CD4-positive, alpha-beta T cell (primary cell): ENCODE results near the gene LRRN1. TPM values are rescaled to one million over a fixed set of nuclear protein-coding genes. Genes with fewer than 3 reads are reported as not detected.

Experiments used
- ATAC-seq: fragments of 200-7000 bp; cut with Tn5 transposase; one replicate; pipeline ENCODE4 v1.10.0; 2022; ENCODE audit warnings: mild to moderate bottlenecking; ENCODE audit not compliant: poor library complexity
- CTCF ChIA-PET: fragments of 350-600 bp; sonication (Branson Sonifier 250); formaldehyde crosslinking; loops from one replicate; lab custom pipeline; 2021; ENCODE audit warnings: antibody characterized with exemption, inconsistent platforms; lab: Charles Lee
- POLR2A ChIA-PET: fragments of 350-600 bp; sonication (Branson Sonifier 250); formaldehyde crosslinking; loops from one replicate; lab custom pipeline; 2021; ENCODE audit warnings: antibody characterized with exemption, inconsistent platforms; lab: Charles Lee
- DNase-seq, 14 experiments: peaks; one replicate each; pipeline ENCODE4 v3.0.0-alpha.2; 2013 to 2020; ENCODE audit warnings: mixed read lengths in 2 of 14
- H3K27ac ChIP-seq, 2 donors: one replicate each; pipeline versions ENCODE4 v1.5.1 to v1.7.0; 2013; ENCODE audit warnings: low read length in 2 of 2, low read depth in 1 of 2, mild to moderate bottlenecking in 1 of 2
- H3K27me3 ChIP-seq, 2 experiments: 1 replicate in 1 of 2; 2 replicates in 1 of 2; pipeline versions ENCODE4 v1.6.1 to v1.7.0; 2013; ENCODE audit warnings: low read length in 2 of 2, control low read depth in 1 of 2, mild to moderate bottlenecking in 1 of 2, moderate library complexity in 1 of 2; ENCODE audit not compliant: insufficient read depth in 2 of 2, control insufficient read depth in 1 of 2
- H3K36me3 ChIP-seq: one replicate; pipeline ENCODE4 v1.6.1; 2013; ENCODE audit warnings: low read length, control low read depth; ENCODE audit not compliant: insufficient read depth
- H3K4me1 ChIP-seq: one replicate; pipeline ENCODE4 v1.6.1; 2013; ENCODE audit warnings: low read length, control low read depth; ENCODE audit not compliant: insufficient read depth
- H3K4me3 ChIP-seq: one replicate; pipeline ENCODE4 v1.5.1; 2013; ENCODE audit warnings: mild to moderate bottlenecking, low read length, moderate library complexity
- H3K9me3 ChIP-seq, 2 experiments: 1 replicate in 1 of 2; 2 replicates in 1 of 2; pipeline versions ENCODE4 v1.6.1 to v1.7.0; 2013; ENCODE audit warnings: low read length in 2 of 2, mild to moderate bottlenecking in 2 of 2, control low read depth in 1 of 2, moderate library complexity in 1 of 2; ENCODE audit not compliant: control insufficient read depth in 1 of 2, insufficient read depth in 1 of 2
- H3K27ac Mint-ChIP-seq: one replicate; pipeline ENCODE4 v1.8.0; 2020; ENCODE audit warnings: mixed read lengths
- H3K27me3 Mint-ChIP-seq: one replicate; pipeline ENCODE4 v1.8.0; 2021; ENCODE audit warnings: mixed read lengths
- H3K36me3 Mint-ChIP-seq: one replicate; pipeline ENCODE4 v1.8.0; 2021; ENCODE audit warnings: low read depth, mixed read lengths
- H3K4me1 Mint-ChIP-seq: one replicate; pipeline ENCODE4 v1.8.0; 2021; ENCODE audit warnings: low read depth, mixed read lengths
- H3K4me3 Mint-ChIP-seq: one replicate; pipeline ENCODE4 v1.8.0; 2020; ENCODE audit warnings: mild to moderate bottlenecking, mixed read lengths
- H3K9me3 Mint-ChIP-seq: one replicate; pipeline ENCODE4 v1.8.0; 2020; ENCODE audit warnings: mixed read lengths
- CTCF ChIP-seq: fragments of 200-600 bp; IDR thresholded peaks from one replicate; pipeline ENCODE4 v1.8.0; 2022; ENCODE audit warnings: antibody characterized with exemption, mild to moderate bottlenecking
- intact Hi-C, 2 experiments: fragments of 100-400 bp; cut with DNase I in 1 of 2; cut with micrococcal nuclease in 1 of 2; formaldehyde crosslinking; loops; one replicate each; pipeline versions ENCODE4 v1.15.1 to v1.9.0; 2023 to 2025; cut with DNase I, micrococcal nuclease
- total RNA-seq, 174 experiments: library from RNA in 2 of 174; stranded (reverse) in 2 of 174; gene quantifications; one replicate each; pipeline ENCODE4 v1.2.3 and lab custom pipeline; 2021 to 2026

Gene LRRN1
- total RNA-seq, 2 experiments from 2014 or later, result 0.20 TPM; not detected in 1

- H3K27me3 Mint-ChIP-seq, result no peaks in the 10 kb centered on the region
- ChIA-PET POLR2A (no interaction called here), CTCF (no interaction called here)
- no peak overlapping the region for H3K4me3 Mint-ChIP-seq
- H3K27me3 ChIP-seq, result no peaks in the 10 kb centered on the region
- no peak overlapping the region for H3K27ac ChIP-seq
- H3K4me1 ChIP-seq, result no peaks in the 10 kb centered on the region
- no peak overlapping the region for H3K27ac Mint-ChIP-seq
- H3K36me3 Mint-ChIP-seq, result no peaks in the 10 kb centered on the region
- no peak for DNase-seq
- intact Hi-C loops, result no loop called here
- H3K9me3 ChIP-seq, result peaks cover 0 to 6% of the 10 kb centered on the region in 2 experiments
- no peaks in the 10 kb centered on the region for H3K36me3 ChIP-seq
- peaks cover 7% of the 10 kb centered on the region for H3K9me3 Mint-ChIP-seq
- ATAC-seq, result no peak
- H3K4me1 Mint-ChIP-seq, result no peaks in the 10 kb centered on the region
- no peak overlapping the region for H3K4me3 ChIP-seq
- TF ChIP-seq CTCF, result no peak
Observed at GRCh38 chr3:3778216-3778615, 21.0 kb upstream of the LRRN1 start.

- TF ChIP-seq CTCF, result no peak
- Histone ChIP-seq H3K4me1 (no peaks in the 10 kb centered on the region), H3K27ac (no peak overlapping the region), H3K9me3 (peaks cover 0 to 6% of the 10 kb centered on the region in 2 experiments), H3K27me3 (no peaks in the 10 kb centered on the region), H3K36me3 (no peaks in the 10 kb centered on the region), H3K4me3 (no peak overlapping the region)
- Mint-ChIP-seq H3K27me3 (no peaks in the 10 kb centered on the region), H3K4me1 (no peaks in the 10 kb centered on the region), H3K36me3 (no peaks in the 10 kb centered on the region), H3K27ac (no peak overlapping the region), H3K9me3 (peaks cover 5% of the 10 kb centered on the region), H3K4me3 (no peak overlapping the region)
- ATAC-seq (no peak), DNase-seq (no peak)
- intact Hi-C loops, result no loop called here
- CTCF ChIA-PET, result no interaction called here
- POLR2A ChIA-PET, result no interaction called here
Observed at GRCh38 chr3:3778641-3779270, 20.5 kb upstream of the LRRN1 start.

GRCh38 chr3:3782457-3782856, 16.8 kb upstream of the LRRN1 start:
- H3K27ac ChIP-seq, result no peak overlapping the region
- DNase-seq, result no peak
- intact Hi-C loops, result no loop called here

More at GRCh38 chr3:3782457-3782856, 16.8 kb upstream of the LRRN1 start:
- CTCF ChIA-PET, result no interaction called here
- POLR2A ChIA-PET, result no interaction called here
- Histone ChIP-seq H3K4me1 (no peaks in the 10 kb centered on the region), H3K4me3 (no peak overlapping the region), H3K9me3 (no peaks in the 10 kb centered on the region), H3K27me3 (no peaks in the 10 kb centered on the region), H3K36me3 (no peaks in the 10 kb centered on the region)
- no peaks in the 10 kb centered on the region for H3K4me1 Mint-ChIP-seq
- no peak overlapping the region for H3K27ac Mint-ChIP-seq
- H3K9me3 Mint-ChIP-seq, result no peaks in the 10 kb centered on the region
- no peak for ATAC-seq
- H3K36me3 Mint-ChIP-seq, result no peaks in the 10 kb centered on the region
- no peak overlapping the region for H3K4me3 Mint-ChIP-seq
- no peaks in the 10 kb centered on the region for H3K27me3 Mint-ChIP-seq
- TF ChIP-seq CTCF, result no peak
